ENCODE data around the gene FANCI. TPM values are rescaled to one million over a fixed set of nuclear protein-coding genes. Genes with fewer than 3 reads are reported as not detected.

The FANCI gene
- total and polyA plus RNA-seq, 2 of the 13 experiments (the other 11 are each of a cell fraction or from before 2014, with no cell fraction given), result 15.7 to 68.8 TPM

GRCh38 chr15:89243691-89244573, at the start of gene FANCI (continued):
- TF ChIP-seq CSRNP2 (CRISPR knock-in tag; conservative IDR thresholded peaks at IDR 0.05; ENCODE audit: low read depth) (no peak), KLF13 (CRISPR knock-in tag; IDR thresholded peaks at IDR 0.05) (no peak), GATAD1 (CRISPR knock-in tag; IDR thresholded peaks at IDR 0.05) (peak; percentile 93), CEBPG (CRISPR knock-in tag; IDR thresholded peaks at IDR 0.05) (0 out of 2 replicates have a peak, but pooled peaks have one; percentile 1), GABPB1 (CRISPR knock-in tag; IDR thresholded peaks at IDR 0.05) (peak; percentile 98), RAD51 (IDR thresholded peaks at IDR 0.05; ENCODE audit: borderline replicate concordance) (no peak), ZNF407 (CRISPR knock-in tag; IDR thresholded peaks at IDR 0.05; ENCODE audit: not compliant biosample characterization) (no peak), RFX5 (IDR thresholded peaks at IDR 0.05; ENCODE audit: low read depth, low read length) (no peak; the same call in 1 of the 2 replicates), TCF12 (IDR thresholded peaks at IDR 0.05) (no peak), TCF12 (CRISPR knock-in tag; IDR thresholded peaks at IDR 0.05) (peak; percentile 56; the same call in 1 of the 2 replicates), GZF1 (CRISPR knock-in tag; IDR thresholded peaks at IDR 0.05) (peak; percentile 45; the same call in 1 of the 2 replicates), ZNF503 (CRISPR knock-in tag; IDR thresholded peaks at IDR 0.05) (no peak), ZBTB43 (CRISPR knock-in tag; conservative IDR thresholded peaks at IDR 0.05) (peak; percentile 53; the same call in 1 of the 2 replicates), SMARCE1 (IDR thresholded peaks at IDR 0.05; ENCODE audit: borderline replicate concordance) (no peak)

Data from HepG2 (cell line).